AG10803 (cell line): Measurements from ENCODE around the gene KRT17.

Source experiments
- DNase-seq: peaks from one replicate; pipeline ENCODE4 v3.0.0; 2010; ENCODE audit warnings: low read depth
- H3K4me3 ChIP-seq: 2 replicates; pipeline ENCODE4 v1.5.1; 2011; ENCODE audit warnings: mild to moderate bottlenecking, low read length, control low read depth
- TF ChIP-seq, protein P1 (sequence below): conservative IDR thresholded peaks from 2 replicates; pipeline ENCODE4 v1.5.1; 2011; ENCODE audit warnings: mild to moderate bottlenecking, low read length, control low read depth, inconsistent platforms

Gene KRT17

DNA sequence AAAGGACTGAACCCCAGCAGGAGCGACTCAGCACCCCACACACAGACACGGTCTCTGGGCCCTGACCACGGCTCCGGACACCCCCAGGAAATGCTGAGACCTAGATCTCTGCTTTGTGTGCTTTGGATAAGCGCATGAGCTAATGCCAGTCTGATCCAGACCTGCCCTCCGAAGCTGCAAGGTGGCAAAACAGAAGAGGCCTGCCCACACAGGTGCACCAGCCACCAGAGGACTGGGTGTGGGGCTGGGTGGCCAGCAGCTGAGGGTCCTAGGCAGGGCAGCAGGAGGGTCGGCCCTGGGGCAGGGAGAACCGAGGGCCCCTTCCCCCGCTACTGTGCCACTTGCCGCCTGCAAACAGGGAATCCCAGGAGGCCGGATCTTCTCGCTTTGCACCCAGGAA lies 33.6 kb upstream of the KRT17 start:
- TF ChIP-seq, protein P1, sequence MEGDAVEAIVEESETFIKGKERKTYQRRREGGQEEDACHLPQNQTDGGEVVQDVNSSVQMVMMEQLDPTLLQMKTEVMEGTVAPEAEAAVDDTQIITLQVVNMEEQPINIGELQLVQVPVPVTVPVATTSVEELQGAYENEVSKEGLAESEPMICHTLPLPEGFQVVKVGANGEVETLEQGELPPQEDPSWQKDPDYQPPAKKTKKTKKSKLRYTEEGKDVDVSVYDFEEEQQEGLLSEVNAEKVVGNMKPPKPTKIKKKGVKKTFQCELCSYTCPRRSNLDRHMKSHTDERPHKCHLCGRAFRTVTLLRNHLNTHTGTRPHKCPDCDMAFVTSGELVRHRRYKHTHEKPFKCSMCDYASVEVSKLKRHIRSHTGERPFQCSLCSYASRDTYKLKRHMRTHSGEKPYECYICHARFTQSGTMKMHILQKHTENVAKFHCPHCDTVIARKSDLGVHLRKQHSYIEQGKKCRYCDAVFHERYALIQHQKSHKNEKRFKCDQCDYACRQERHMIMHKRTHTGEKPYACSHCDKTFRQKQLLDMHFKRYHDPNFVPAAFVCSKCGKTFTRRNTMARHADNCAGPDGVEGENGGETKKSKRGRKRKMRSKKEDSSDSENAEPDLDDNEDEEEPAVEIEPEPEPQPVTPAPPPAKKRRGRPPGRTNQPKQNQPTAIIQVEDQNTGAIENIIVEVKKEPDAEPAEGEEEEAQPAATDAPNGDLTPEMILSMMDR: no peak
- DNase-seq: no peak
- no peak overlapping the region for H3K4me3 ChIP-seq

DNA sequence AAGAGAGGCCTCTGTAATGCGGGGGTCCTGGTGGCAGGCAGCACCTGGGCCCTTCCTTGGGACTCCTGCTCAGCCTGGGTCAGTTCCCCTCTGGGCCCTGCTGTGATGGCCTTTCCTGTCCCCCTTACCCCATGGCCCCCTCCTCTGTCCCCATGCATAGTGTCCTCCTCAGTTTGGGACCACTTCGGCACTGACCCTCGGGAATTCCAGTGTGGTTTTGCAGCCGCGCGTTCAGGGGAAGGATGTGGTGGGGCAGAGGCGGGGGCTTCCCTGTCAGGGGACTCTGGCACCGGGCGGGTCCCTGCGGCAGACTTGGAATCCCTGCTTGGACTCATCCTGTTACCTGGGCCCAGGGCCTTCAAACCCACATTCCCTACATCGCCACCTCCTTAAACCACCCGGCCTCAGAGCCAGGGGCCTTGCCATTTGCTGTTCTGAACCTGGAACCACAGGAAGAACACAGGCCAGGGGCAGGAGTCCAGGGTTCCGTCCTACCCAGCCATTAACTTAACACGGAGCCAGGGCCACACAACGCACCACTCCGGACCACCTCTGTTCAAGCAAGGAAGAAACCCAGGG lies 32.9 kb upstream of the KRT17 start:
- H3K4me3 ChIP-seq: no peak overlapping the region
- TF ChIP-seq, protein P1: no peak

DNA sequence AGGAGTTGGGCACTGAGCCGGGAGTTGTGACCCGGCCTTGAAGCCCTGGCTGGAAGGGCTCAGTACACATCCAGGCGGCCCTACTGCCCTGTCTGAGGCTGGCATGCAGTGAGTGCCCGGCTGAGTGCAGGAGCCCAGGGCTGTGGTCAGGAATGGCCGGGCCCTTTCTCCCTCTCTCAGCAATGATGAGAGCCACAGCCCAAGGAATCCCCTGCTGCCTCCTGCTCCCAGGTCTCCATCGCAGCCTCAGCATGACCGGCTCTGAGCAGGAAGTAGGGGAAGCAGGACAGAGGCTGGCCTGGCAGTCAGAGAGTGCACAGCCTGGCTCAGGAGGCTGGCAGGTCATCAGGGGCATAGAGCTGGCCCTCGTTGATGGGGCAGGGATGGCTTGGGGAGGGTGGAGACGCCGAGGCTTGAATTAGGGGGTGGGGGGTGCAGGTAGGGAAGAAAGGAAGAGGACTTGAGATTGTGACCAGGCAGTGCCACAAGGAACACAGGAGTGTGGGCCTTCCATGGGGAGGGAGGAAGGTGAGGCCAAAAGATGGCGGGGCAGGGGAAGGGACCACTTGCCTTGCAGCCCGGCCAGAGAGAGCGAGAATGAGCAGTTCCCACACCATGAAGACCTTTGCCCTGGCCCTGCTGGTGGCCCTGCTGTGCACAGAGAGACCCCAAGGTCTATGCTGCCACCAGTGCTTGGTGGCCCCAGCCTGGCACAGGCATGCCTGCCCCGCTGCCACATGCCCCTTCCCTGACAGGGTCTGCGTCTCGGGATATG lies 32.1 kb upstream of the KRT17 start:
- no peak for DNase-seq
- no peak overlapping the region for H3K4me3 ChIP-seq
- TF ChIP-seq, protein P1: no peak

More for the DNA sequence above, 32.9 kb upstream of the KRT17 start:
- DNase-seq: no peak

DNA sequence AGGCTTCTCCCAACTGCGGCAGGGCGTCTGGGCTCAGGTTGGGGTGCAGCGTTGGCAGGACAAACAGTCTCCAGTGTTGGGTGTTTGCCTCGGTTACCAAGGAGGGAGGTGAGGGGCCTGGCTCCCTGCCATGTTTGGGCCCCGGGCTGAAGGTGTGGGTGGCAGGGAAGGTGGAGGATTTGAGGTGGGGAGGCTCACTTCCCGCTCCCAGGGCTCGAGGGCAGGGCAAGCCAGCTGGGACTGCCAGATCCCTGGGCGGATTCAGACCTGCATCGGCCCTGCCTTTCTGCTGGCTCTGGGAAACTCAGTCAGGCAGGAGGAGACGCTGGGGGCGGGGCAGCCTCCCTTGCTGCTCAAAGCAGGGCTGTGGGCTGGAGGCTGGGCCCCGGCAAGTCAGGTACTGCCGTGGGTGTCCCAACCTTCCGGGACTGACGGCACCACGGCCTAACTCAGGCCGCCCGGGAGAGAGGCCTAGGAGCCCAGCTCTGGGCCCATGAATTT lies 31.3 kb upstream of the KRT17 start:
- TF ChIP-seq, protein P1: no peak
- H3K4me3 ChIP-seq: no peak overlapping the region
- no peak for DNase-seq

DNA sequence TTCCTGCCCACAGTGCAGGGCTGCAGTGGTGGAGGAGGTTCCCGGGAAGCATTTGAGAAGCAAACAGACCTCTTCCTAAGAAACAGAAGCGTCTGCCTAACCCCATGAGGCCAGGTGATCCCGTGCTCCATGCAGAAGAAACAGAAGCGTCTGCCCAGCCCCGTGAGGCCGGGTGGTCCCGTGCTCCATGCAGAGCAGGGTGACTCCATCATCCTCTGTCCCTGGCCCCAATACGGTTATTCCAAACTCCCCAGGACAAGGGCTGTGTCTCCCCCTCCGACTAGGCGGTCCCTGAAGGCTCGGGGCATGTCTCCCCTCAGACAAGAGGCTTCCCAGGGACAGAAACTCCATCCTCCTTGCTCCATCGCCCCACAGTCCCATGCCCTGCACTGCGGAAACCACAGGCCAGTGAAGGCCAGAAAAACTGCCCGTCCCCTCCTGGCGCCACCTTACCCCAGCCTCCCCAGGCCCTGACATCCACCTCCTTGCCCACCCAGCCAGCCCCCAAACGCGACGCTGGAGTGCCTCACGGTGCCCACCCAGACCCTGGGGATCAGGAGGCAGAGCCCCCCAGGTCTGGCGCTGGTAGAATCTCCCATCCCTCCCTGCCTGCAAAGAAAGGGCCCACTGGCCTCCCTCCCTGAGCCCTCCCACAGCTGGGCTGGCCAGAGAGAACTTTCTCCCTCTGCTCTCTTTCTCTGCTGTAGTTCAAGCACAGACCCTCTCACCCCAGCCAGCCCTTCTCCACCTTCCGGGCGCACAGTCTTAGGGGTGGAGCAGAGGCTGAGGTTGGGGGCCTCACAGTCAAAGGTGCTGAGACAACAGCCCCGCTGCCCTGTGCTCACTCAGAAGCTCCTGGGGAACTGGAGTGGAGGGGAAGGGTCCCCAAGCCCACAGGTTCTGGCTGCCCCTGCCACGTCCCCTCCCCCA lies 30.6 kb upstream of the KRT17 start:
- no peak overlapping the region for H3K4me3 ChIP-seq
- DNase-seq: no peak

DNA sequence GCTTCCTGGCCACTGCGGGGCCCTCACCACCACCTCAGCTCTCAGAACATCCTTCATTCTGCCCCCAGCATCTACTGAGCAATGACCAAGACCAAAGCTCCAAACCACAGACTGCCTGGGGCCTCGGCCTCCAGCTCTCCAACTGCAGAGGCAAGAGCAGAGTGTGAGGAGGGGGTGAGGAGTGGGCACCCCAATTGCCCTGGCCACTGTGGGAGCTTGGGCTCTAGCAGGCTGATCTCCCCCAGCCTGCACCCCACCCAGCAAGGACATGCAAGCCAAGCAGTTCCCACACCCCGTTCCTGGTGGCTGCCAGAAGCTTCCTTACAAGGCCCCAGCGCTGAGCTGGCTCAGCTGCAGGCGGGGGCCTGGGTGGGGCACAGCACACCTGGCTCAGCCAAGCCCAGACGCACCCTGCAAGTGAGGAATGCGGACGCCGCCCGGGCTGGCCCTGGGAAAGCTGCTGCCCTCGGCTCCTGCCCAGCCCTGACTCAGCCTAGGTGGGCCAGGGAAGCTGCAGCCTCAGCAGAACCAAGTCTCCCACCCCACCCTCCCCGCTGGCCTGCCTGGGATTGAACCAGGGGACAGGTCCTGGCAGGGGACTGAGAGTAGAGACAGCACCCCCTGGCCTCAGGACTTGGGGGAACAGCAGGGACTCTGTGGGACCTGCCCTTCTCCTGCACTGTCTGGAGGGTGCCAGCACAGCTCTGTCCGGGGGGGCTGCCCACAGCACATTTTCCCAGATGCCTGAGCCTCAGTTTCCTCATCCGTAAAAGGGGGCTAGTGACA lies 29.7 kb upstream of the KRT17 start:
- TF ChIP-seq, protein P1: no peak
- no peak overlapping the region for H3K4me3 ChIP-seq
- DNase-seq: no peak

More for the DNA sequence above, 30.6 kb upstream of the KRT17 start:
- TF ChIP-seq, protein P1: no peak
